ENCODE results near the gene SAV1.
"Not testable (repeated sequence)": the region's sequence is repeated elsewhere in the genome, so short reads cannot be mapped to it uniquely, and the experiment has no call there.

Gene SAV1

DNA sequence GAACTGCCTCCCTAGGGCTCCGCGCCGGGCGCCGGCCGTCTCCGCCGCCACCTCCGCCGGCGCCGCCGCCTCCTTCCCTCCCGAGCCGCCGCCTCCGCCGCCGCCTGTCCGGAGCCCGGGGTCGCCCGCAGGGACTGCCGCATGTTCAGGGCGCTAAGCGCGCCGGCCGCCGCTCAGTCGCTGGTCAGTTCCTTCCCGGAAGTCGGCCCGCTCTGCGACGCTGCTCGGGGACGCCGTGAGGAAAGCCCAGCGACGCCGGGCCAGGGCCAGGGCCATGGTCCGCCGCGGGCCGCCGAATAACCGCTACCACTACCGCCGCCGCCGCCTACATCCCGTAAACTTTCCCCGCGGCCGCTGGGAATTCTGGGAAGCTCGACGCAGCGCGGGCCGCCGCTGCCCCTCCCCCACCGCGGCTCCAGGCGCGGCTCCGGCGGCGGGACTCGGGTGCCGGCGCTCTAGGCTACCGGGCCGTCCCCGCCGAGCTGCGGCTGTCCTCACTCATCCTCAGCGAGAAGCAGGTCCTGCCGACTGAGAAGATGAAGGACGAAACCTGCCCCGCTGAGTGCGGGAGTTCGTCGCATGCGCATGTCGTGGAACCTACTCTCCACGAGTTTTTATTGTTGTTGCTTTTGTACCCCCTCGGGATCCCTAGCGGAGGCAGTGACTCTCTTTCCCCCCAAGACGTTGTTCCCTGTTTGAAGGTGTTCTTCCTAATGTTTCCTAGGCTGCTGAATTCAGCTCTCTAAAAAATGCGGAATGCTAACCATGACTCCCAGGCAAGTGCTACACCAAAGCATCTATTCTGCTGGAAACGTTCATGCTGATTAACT, at the start of gene SAV1:
TSS of gene SAV1 (minus strand) at position 311 of the 830 bp plus-strand sequence. CDS start 339 bp downstream, outside the sequence.
- peak; percentile 84 for DNase-seq (ENCODE audit: low spot score)

DNA sequence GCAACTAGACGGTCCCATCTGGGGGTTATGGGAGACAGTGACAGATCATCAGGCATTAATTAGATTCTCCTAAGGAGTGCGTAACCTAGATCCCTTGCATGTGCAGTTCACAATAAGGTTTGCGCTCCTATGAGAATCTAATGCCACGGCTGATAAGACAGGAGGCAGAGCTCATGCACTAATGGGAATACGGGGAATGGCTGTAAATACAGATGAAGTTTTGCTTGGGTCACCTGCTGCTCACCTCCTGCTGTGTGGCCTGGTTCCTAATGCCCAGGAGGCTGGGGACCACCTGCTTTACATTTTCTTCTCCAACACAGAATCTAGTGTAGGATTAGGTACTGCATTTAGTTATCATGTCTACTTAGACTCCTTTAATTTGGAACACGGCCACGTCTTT, 49.7 kb upstream of the SAV1 start:
- DNase-seq (ENCODE audit: low spot score): no peak

DNA sequence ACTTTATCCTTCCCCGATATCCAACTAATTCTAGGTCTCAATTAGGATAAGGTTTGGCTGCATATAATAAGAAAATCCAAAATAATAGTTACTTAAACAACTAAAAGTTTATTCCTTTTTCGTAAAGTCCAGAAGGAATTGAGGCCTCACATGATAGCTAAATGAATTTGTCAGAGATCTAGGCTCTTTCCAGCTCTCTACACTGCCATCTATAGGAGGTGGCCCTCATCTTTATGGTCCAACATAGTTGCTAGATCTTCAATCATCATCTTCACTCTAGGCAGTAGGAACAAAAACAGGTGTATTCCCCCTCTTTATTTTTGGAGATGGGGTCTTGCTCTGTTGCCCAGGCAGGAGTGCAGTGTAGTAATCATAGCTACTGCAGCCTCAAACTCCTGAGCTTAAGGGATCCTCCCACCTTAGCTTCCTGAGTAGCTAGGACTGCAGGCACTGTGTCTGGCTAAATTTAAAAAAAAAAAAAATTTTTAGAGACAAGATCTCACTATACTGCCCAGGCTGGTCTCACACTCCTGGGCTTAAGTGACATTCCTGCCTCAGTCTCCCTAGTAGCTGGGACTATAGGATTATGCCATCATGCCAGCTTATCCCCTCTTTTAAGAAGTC, 46.5 kb upstream of the SAV1 start:
- peak; percentile 65 for DNase-seq (ENCODE audit: low spot score)

DNA sequence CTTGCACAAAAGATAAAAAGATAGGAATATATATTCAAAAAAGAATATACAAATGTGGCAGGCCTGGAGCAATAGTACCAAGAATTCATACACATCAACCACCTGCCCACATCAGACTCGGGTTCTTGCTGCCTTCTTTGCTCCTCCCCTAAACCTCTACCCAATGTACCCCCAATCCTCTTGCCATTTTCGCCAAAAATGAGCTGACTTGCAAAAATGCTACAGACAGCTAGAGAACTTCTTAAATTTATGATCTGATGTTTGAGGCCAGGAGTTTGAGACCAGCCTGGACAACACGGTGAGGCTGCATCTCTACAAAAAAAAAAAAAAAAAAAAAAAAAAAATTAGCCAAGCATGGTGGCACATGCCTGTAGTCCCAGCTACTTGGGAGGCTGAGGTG, 42.9 kb upstream of the SAV1 start:
- DNase-seq (ENCODE audit: low spot score): no peak

DNA sequence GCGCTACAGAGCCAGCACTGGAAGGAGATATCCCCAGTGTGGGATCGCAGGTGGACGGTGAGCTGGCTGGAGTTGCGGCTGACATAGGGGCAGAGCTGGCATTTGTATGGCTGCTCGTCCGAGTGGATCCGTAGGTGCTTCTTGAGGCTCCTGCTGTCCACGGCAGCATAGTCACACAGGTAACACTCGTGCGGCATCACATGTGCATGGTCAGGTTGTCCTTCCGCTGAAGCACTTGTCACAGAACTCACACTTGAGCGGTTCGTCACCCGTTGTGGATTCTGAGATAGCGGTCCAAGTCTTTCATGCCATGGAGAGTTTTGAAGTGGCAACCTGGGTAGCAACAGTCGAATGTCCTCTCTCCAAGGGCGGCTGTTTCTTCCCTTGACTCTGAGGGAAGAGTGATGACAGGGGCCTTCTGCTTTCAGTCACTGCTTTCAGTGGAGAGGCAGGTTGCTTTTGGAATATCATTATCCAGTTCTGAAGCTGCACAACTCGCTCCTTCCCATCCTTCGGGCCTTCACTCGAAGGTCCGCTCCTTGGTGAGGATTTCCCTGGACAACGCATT, 37.0 kb upstream of the SAV1 start:
- DNase-seq (ENCODE audit: low spot score): no peak

DNA sequence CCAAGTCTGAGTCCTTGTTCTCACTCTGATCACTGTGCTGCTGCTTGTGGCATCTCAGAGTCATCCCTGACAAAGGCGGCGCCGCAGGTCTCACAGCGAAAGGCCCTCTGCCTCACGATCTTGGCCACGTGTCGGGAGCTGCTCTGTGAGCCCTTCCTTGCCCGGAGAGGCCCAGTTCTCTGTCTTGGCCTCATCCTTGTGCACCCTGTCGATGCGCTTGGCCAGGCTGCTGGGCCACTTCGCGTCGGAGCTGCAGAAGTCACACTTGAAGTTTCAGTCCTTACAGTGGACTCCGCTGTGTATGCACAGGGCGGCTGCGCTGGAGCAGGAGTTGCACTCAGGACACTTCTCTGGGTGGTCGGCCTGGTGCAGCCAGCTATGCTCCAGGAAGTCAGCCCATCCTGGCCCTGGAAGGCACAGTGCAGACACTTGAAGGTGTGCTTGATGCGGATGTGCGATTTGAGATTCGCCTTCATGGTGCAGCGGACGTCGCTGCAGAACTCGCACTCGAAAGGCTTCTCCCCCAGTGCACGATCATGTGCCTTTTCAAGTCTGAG, 36.4 kb upstream of the SAV1 start:
- DNase-seq (ENCODE audit: low spot score): no peak

DNA sequence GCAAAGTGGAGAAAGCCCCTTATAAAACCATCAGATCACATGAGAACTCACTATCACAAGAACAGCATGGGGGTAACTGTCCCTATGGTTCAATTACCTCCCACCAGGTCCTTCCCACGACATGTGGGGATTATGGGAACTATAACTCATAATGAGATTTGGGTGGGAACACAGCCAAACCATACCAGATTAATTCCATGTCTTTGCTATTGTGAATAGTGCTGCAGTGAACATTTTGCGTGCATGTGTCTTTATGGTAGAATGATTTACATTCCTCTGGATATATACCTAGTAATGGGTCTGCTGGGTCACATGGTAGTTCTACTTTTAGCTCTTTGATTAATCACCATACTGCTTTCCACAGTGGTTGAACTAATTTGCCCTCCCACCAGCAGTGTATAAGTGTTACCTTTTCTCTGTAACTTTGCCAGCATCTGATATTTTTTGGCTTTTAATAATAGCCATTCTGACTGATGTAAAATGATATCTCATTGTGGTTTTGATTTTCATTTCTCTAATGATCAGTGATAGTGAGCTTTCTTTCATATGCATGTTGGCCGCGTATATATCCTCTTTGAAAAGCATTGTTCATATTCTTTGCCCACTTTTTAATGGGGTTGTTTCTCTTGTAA, 29.7 kb upstream of the SAV1 start:
- DNase-seq (ENCODE audit: low spot score): no peak

DNA sequence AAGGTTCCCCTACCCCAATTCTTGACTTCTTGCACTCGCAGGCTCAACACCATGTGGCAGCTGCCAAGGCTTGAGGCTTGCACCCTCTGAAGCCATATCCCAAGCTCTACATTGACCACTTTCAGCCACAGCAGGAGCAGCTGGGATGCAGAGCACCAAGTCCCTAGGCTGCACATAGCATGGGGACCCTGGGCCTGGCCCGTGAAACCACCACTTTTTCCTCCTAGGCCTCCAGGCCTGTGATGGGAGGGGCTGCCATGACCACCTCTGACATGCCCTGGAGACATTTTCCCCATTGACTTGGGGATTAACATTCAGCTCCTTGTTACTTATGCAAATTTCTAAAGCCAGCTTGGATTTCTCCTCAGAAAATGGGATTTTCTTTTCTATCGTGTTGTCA, 26.2 kb upstream of the SAV1 start:
- DNase-seq (ENCODE audit: low spot score): not testable (repeated sequence)

DNA sequence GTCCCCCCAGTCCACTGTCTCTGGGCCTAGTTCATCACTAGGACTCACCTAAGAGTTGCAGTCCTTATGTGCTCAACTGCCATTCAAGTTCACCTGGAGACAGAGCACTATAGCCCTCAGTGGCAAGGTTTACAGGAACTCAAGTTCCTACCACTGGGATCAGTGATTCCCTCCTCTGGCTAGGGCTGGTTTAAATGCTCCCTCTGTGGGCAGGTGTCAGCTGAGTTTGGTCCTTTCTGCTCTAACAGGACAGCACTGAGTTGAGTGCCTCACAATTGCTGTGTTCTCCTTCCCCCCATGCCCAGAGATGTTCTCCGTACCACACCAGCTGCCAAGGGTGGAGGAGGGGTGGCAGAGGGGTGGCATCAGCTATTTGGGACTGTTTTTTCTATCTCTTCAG, 20.8 kb upstream of the SAV1 start:
- DNase-seq (ENCODE audit: low spot score): no peak

DNA sequence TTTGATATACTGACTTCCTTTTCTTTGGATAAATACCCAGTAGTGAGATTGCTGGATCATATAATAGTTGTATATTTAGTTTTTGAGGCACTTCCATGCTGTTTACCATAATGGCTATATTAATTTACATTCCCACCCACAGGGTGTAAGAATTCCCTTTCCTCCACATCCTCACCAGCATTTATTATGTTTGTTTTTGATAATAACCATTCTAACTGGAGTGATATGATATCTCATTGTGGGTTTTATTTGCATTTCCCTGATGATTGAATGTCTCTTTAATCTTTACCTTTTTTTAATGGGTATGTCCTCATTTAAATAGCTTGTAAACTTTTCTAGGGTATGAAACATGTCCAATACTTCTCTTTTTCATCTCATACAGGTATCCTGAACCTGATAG, 11.6 kb upstream of the SAV1 start:
- DNase-seq (ENCODE audit: low spot score): no peak

DNA sequence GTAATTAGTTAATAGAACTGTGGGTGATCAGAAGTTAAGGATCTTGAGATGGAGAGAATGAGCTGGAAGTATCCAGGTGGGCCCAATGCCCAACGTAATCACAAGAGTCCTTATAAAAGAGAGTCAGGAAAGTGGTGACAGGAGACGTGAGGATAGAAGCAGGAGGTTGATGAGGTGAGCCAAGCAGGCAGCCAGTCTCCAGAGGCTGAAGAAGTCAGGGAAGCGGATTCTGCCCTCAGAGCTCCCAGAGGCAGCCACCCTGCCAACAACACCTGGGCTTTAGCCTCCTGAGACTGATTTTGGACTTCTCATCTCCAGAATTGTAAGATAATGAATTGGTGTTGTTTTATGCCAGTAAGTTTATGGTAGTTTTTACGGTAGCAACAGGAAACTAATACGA, 10.1 kb upstream of the SAV1 start:
- DNase-seq (ENCODE audit: low spot score): no peak

DNA sequence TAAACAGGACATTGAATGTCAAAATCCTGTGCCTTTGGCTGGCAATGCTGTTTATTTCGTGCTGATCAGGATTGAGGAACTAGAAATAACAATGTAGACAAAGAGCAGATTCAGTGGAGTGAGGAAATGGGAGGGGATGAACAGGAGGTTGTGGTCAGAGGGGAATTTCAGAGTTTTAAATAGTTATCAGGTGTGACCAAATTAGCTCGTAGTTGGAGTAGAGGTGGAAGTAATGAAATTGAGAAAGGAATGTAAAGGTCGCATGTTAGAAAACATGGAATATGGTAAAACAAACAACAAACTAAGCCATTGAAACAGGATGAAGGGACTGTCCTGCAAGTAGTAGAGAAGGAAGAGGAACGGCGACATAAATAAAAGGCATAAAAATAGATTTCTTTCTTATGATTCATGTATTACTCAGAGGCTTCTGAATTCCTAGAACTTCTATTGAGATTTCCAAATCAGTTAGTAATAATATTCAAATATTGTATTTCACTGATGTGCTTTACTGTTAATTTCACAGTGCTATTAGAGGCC, 9.5 kb upstream of the SAV1 start:
- peak; percentile 56 for DNase-seq (ENCODE audit: low spot score)

DNA sequence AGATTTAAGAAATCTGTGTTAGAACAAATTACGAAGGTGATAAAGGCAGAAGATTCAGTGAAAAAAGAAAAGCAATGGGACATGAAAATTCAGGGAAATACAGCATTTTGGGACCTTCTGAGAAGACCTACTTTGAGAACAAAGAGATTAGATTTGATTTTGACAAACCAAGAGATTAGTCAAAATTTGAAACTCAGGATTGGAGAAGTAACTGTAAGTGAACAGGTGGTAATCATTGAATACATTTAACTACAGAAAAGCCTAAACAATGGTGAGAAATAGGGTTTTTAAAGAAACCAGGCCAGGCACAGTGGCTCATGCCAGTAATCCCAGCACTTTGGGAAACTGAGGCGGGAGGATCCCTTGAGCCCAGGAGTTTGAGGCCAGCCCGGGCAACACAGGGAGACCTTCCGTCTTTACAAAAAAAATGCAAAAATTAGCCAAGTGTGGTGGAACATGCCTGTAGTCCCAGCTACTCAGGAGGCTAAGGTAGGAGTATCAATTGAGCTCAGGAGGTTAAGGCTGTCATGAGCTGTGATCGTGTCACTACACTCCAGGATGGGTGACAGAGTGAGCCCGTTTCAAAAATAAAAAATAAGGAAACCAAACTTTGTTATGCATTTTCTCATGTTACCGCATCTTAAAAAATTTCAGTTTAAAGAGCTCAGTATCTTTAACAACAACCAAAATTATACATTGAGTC, 8.9 kb upstream of the SAV1 start:
- DNase-seq (ENCODE audit: low spot score): no peak

DNA sequence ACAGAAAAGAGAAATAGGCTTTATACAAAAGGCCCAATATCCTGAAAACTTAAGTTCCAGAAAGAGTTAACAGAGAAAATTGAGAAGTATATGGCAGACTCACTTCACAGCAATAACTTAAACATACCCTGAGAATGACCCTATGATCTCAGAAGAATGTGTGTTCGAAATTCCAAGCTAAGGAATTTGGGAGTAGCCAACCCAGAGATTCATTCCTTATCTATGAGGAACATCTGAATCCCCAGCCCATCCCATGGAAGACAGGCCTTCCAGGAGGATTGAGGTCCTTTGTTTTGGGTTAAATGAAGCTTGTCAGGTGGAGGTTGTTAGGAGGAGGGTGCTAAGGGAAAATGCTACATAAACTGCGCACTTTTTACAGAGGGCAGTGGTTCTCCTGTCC, 7.5 kb upstream of the SAV1 start:
- DNase-seq (ENCODE audit: low spot score): peak; percentile 33

DNA sequence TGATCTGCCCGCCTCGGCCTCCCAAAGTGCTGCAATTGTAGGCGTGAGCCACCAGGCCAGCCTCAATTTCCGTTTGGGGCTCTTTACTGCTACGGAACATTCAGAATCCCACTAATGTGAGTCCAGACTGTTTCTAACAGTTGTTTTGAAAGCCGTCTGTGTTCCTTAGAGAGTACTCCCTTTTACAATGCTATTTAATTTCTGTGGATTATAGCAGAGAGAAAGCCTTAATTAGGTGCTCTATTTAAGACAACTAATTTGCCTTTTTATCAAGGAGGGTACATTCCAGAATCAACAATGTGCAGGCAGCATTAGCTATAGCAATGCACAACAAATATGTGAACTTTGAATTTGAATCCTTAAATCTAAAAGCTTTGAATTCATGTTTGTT, 2.8 kb upstream of the SAV1 start:
- no peak for DNase-seq (ENCODE audit: low spot score)

DNA sequence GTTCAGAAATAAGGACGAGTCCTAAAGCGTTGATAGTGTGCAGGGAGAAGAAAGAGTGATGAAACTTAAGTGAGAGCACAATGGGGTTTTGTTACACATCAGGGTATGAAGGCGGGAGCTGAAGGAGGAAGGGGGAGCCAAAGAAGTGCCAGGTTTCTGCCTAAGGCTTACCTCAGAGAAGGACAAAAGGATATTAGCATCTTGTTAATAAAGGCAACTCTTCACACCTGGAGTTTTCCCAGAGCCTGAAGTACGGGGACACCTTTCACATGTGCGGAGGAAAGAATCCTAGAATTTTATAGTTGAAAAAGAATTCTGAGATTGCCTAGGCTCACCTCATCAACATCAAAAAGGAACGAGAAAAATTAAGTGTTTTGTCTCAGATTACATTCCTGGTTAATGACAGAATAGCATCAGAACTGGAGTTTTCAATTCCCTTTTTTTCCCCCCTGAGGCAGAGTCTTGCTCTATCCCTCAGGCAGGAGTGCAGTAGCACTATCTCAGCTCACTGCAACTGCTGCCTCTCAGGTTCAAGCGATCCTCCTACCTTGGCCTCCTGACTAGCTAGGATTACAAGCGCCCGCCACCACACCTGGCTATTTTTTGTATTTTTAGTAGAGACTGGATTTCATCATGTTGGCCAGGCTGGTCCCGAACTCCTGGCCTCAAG, 2.2 kb upstream of the SAV1 start:
- DNase-seq (ENCODE audit: low spot score): no peak

DNA sequence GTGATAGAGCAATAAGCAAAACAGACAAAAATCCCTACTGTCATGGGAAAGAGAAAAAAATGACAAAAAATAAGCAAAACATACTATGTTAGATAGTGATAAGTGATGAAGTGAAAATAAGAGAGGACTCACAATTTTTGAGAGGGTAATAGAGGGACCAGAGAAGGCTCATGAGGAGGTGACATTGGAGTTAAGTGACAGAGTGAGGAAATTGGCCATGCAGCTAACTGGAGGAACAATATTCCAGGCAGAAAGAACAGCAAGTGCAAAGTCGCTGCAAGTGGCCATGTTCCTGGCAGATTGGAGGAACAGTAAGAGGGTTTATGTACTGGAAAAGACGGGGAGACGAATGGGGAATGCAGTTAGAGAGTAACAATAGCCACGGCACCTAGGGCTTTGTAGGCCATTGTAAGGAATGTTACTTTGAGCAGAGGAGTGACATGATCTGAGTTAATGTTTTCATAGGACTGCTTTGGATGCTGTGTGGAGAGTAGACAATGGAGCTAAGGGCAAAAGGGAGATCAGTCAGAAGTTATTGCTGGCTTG, 1.4 kb upstream of the SAV1 start:
- DNase-seq (ENCODE audit: low spot score): no peak

DNA sequence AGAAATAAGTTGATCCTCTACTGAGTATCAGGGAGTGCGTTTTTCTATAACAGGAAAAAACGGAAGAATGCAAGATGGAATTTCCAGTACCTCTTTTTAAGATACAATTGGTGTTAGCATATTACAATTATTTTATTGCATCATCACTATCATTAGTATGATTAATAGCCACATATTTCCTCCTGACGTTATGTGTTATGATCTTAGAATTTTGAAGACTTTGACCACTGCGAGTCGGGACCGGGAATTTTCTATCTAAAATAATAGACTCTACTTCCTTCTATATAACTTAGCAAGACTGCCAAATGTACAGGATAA, 679 bp upstream of the SAV1 start:
- no peak for DNase-seq (ENCODE audit: low spot score)

DNA sequence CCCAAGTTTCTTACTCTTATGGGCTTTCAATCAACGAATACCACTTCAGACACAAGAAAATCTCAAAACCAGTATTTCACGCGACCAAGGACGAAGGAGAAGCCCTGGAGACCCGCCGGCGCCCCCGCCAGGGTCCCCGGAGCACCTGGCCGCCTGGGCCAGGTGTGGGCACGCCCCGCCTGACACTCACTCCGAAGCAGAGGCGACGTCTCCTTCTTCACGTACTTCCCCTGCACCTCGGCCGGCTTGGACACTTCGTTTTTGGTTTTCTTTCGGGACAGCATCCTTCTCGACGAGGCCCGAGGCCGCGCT, 466 bp downstream of the SAV1 start:
- DNase-seq (ENCODE audit: low spot score): no peak

DNA sequence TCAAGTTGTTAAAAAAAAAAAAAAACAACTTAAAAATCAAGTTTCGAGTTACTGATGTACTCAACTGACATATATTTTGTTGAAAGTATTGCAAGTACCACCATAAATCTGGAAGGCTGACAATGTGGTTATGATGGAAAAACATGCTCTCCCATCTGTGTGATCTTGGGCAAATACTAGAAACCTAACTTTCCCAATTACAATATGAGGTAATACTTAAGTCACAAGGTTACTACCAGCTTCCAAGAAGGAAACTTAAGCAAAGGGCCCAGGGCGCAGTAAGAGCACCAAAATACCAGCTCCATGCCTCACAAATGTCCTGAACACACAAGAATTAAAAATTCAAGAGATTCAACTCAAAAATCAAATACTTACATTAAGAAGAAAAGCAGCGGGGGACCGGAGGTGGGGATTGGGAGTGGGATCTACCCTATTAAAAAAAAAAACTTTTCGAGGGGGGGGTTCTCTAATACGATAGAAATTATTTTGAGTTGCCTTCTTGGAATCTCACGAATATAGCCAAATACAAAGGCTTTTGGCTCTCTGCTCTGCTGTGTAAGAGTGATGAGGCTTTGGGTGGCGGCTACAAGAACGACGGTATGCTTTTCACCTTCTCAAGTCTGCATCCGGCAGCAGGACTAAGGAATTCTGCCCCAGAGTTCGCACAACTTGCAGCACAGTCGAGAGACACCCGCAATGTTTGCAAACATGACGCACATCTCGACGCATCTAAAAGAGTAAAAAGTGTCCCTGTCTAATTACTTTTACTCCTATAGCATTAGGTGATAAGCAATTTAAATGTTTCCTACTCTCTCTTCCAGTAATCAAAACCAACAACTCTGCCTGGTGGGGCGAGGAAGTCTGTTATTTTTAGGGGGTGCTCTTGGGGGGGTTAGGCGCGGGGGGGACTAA, 1.1 kb downstream of the SAV1 start:
- peak; percentile 40 for DNase-seq (ENCODE audit: low spot score)
